Stomach smooth muscle (tissue), 2 donors: Measurements from ENCODE around the gene VAMP4.
A peak's percentile ranks its signal among the peaks of the same experiment; 100 is the strongest.
"Not testable (repeated sequence)": the region's sequence is repeated elsewhere in the genome, so short reads cannot be mapped to it uniquely, and the experiment has no call there.

Experiments used
- H3K27ac ChIP-seq: one replicate; pipeline ENCODE4 v1.7.0; 2013; ENCODE audit warnings: mild to moderate bottlenecking, low read length, inconsistent platforms
- H3K27me3 ChIP-seq, 2 donors: one replicate each; pipeline ENCODE4 v1.7.0; 2013; ENCODE audit warnings: low read length in 2 of 2; ENCODE audit not compliant: insufficient read depth in 2 of 2, control insufficient read depth in 1 of 2
- H3K36me3 ChIP-seq, 2 donors: one replicate each; pipeline ENCODE4 v1.7.0; 2013; ENCODE audit warnings: low read length in 2 of 2; ENCODE audit not compliant: control insufficient read depth in 2 of 2, insufficient read depth in 2 of 2
- H3K4me1 ChIP-seq: one replicate; pipeline ENCODE4 v1.7.0; 2013; ENCODE audit warnings: low read length; ENCODE audit not compliant: control insufficient read depth, insufficient read depth
- H3K4me3 ChIP-seq, 2 donors: one replicate each; pipeline ENCODE4 v1.7.0; 2013; ENCODE audit warnings: low read length in 2 of 2
- H3K9ac ChIP-seq, 2 donors: one replicate each; pipeline ENCODE4 v1.7.0; 2013; ENCODE audit warnings: low read length in 2 of 2, mild to moderate bottlenecking in 1 of 2
- H3K9me3 ChIP-seq, 2 donors: one replicate each; pipeline ENCODE4 v1.7.0; 2013; ENCODE audit warnings: low read length in 2 of 2; ENCODE audit not compliant: control insufficient read depth in 2 of 2
- donor health status: healthy.
- donor health status: Pancreatic carcinoma.

The VAMP4 gene

DNA sequence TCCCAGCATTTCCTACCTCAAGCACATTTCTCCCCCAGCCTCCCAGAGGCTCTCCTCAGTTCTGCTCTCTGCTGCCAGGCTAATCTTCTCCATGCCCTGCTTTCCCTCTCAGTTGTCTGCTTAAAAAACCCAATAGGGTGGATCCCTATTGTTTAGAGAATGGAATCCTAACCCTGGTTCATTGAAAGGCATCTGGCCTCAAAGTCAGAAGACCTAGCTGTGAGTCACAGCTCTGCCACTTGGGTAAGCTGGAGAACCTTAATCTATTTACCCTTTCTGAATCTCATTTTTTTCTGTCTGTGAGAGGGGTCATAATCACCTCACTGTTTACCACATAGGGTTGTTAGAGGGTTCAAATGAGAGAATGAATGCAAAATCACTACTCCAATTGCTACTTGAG lies 76.9 kb downstream of the VAMP4 start:
- H3K36me3 ChIP-seq: no peaks in the 10 kb centered on the region
- H3K9me3 ChIP-seq: no peaks in the 10 kb centered on the region
- peak overlapping the region; percentile 70 for H3K27ac ChIP-seq
- no peaks in the 10 kb centered on the region for H3K27me3 ChIP-seq
- H3K9ac ChIP-seq: no peak overlapping the region
- H3K4me3 ChIP-seq: no peak overlapping the region
- H3K4me1 ChIP-seq: peaks cover 22% of the 10 kb centered on the region

DNA sequence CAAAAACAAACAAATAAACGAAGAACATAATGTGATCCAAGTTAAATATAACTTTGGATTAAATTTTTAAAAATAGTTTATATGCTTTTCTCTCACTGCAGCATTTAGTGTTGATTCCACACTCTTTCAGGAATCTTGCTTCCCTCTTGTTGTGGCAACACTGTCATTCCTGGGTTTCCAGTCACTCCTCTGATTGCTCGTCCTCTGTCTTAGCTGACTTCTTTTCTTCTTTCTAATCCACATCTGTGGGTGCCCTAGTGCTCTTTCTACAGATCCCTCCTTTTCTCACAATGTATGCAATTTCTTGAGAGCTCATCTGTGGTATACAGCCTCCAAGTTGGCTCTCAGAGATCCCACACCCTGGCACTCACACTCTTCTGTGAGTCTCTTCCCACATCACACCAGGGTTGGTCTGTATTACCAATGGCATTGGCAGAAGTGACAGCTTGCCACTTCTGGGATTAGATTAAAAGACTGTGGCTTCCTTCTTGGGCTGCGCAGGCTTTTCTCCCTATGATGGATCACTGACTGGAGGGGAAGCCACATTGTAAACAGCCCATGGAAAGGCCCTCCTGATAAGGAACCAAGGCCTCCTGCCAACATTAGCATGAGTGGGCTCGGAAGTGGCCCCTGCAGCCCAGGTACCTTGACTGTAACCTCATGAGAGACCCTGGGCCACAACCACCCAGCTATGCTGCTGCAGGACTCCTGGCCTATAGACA lies 77.8 kb downstream of the VAMP4 start:
- Histone ChIP-seq H3K27ac (peak overlapping the region; percentile 70), H3K4me3 (peak overlapping the region in 1 of 2 donors; percentile 15), H3K9me3 (no peaks in the 10 kb centered on the region), H3K36me3 (no peaks in the 10 kb centered on the region), H3K27me3 (no peaks in the 10 kb centered on the region), H3K4me1 (peaks cover 22% of the 10 kb centered on the region), H3K9ac (peak overlapping the region in 1 of 2 donors; percentile 29)

DNA sequence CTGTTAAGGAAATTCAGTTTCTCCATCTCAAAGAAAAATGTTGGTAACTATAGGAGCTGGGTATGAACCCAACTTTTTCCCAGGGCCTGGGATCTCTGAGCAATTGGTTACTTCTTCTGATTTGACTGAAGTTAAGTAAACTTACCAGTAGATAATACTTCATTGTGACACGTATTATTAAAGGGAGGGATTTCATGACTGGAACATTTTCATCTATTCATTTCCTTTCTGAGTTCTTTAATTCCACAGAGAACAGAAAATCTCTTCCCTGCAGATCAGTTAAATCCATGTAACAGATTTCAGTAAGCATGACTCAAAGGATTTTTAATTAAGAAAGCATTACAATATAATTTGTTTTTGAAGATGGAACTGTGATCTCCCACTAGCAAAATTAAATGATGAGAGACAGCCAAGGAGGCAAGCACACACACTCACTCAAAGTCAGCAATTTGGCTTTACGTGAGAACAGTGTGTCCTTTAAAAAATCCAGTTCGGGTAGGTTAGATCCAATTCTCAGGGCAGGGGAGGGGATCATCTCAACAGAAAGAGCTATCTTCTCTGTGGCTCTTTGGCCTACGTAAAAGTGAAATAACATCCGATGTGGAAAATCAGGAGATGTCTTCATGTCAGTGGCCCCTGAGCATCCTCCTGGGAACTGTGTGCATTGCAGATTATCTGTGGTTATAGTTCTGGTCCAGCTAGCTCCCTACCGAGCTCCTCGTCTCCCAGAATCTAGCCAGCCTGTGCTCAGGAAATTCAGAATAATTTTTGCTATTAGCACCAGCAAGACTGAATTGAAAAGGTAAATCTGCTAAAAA lies 78.6 kb downstream of the VAMP4 start:
- Histone ChIP-seq H3K36me3 (no peaks in the 10 kb centered on the region), H3K9ac (no peak overlapping the region), H3K4me1 (peaks cover 22% of the 10 kb centered on the region), H3K27me3 (no peaks in the 10 kb centered on the region), H3K9me3 (no peaks in the 10 kb centered on the region), H3K4me3 (no peak overlapping the region), H3K27ac (peak overlapping the region; percentile 70)

DNA sequence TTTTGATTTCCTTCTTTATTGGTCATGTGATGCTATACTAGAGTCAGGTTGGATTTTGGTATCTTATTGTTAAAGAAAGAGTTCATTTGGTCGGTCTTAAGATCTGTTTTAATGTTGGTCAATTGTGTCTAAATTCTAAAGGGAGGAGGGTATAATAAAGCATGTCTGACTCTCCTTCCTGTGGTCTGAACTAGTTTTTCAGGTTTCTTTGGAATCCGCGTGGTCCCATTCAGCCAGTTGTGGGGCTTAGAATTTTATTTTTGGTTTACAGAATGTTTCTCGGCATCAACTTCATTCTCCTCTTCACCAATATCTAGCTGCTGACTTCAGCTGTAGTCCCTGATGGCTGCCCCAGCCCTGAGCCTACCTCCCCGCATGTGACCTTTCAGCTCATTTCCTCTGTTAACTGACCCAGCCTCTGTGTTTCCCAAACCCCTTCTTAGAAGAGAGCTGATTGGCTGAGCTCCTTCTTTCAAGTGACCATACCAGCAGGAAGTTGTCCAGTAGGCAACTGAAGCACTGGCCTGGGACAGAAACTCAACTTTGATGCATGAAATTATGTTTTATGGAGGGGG lies 80.7 kb downstream of the VAMP4 start:
- Histone ChIP-seq H3K9me3 (no peaks in the 10 kb centered on the region), H3K4me3 (no peak overlapping the region), H3K27ac (no peak overlapping the region), H3K36me3 (no peaks in the 10 kb centered on the region), H3K27me3 (no peaks in the 10 kb centered on the region), H3K9ac (no peak overlapping the region), H3K4me1 (peaks cover 23% of the 10 kb centered on the region)

DNA sequence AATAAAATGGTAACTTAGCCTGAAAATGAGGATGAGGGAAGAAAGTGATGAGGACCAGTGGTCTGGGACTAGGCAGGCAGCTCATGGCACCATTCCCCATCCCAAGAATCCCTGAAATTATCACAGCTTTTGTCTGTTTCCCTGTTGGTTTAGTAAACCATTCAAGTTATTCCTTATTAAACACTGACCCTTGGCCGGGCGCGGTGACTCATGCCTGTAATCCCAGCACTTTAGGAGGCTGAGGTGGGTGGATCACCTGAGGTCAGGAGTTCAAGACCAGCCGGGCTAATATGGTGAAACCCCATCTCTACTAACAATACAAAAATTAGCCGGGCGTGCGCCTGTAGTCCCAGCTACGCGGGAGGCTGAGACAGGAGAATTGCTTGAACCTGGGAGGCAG lies 85.7 kb downstream of the VAMP4 start:
- peaks cover 41% of the 10 kb centered on the region for H3K4me1 ChIP-seq
- peak overlapping the region; percentile 90 for H3K27ac ChIP-seq
- not testable (repeated sequence) for H3K36me3 ChIP-seq, H3K9ac ChIP-seq, H3K9me3 ChIP-seq, H3K27me3 ChIP-seq, H3K4me3 ChIP-seq

DNA sequence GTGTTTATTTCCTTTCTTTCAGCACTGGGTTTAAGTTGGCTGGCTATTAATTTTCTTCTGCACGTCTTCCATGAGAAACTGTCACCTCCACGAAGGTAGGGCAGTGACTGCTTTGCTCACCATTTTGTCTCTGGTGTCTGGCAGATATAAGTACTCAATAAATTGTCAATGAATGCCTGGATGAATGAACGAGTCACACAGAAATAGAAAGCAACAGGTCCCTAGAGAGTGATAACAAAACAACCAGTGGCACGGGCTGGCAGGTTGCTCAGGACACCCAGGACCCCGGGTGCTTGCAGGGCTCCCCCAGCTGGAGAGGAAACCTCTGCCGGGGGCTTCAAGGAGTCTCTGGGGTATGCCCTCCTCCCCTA lies 86.1 kb downstream of the VAMP4 start:
- H3K27ac ChIP-seq: peak overlapping the region; percentile 90
- H3K9me3 ChIP-seq: no peaks in the 10 kb centered on the region
- H3K9ac ChIP-seq: no peak overlapping the region
- peak overlapping the region in 1 of 2 donors; percentile 54 for H3K4me3 ChIP-seq
- H3K36me3 ChIP-seq: no peaks in the 10 kb centered on the region
- no peaks in the 10 kb centered on the region for H3K27me3 ChIP-seq
- peaks cover 44% of the 10 kb centered on the region for H3K4me1 ChIP-seq

DNA sequence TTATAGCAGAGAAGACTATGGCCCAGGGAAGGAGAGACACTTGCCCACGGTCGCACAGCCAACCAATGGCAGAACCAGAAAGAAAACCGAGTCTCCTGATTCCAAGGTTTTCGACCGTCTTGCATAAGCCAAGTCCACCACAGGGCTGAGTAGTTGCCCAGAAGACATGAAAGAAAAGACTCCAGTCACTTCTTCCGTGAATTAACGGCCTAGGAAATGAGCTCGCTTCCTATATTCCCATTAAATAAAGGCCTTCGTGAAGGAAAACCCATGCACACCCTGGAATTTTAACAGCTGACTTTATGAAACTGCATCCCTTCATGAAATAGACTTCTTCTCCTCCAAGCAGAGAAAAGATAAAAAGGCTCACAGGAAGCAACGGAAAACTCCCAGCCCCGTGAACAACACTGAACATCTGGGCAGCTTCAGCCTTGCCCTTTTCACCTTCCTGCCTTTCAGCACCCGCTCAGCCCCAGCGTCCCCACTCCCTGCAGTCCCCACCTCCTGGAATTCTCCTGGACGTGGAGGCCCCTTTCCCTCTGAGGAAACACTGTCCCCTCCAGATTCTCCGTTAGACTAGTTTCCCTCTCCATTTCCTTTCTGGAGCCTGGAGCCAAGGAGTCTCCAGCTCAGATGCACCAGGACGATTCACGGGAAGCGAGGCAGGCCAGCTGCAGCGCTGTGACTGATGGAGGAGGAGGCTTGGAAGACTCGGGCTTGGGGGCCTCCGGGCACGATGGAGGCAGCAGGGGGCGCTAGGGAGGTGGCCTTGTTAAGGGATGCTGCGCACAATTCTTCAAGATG lies 86.7 kb downstream of the VAMP4 start:
- H3K4me3 ChIP-seq: peak overlapping the region; percentile 11 to 54
- H3K27ac ChIP-seq: peak overlapping the region; percentile 90
- no peaks in the 10 kb centered on the region for H3K9me3 ChIP-seq
- peak overlapping the region; percentile 7 to 55 for H3K9ac ChIP-seq
- no peaks in the 10 kb centered on the region for H3K36me3 ChIP-seq
- no peaks in the 10 kb centered on the region for H3K27me3 ChIP-seq
- H3K4me1 ChIP-seq: peaks cover 45% of the 10 kb centered on the region

DNA sequence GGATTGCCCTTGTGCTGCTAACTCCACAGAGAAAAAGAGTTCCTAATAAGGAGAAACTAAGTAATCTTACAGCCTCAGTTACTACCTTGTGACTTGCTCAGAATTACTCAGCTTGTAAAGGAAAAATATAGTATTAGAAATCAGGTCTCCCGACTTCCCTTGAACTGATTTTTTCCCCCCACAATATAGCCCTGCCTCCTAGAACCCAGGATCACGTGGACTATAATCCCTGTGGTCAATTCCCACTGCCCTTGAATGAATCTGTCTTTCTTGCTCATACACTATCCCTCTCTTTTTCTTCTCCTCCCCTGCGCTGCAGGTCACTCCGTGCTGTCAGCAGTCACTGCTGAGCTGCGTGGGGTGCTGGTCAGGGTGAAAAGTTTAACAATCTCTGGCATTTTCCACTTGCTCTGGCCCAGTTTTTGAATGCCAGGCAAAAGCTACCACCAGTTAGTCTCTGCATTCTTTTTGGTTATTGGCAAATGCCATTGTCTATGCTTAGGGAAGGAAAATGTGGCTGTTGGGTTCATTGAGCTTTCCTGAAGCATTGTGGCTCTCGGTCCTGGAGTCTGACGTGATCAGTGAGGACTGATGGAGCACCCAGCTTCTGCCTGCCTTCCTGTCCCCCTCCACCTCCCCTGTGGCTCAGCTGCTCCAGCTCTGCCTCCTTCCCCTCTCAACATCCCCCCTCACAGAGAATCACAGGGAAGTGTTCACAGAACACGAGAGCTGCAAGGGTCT lies 87.5 kb downstream of the VAMP4 start:
- Histone ChIP-seq H3K27me3 (no peaks in the 10 kb centered on the region), H3K27ac (peak overlapping the region; percentile 90), H3K4me3 (peak overlapping the region; percentile 11 to 54), H3K9me3 (no peaks in the 10 kb centered on the region), H3K36me3 (no peaks in the 10 kb centered on the region), H3K4me1 (peaks cover 46% of the 10 kb centered on the region), H3K9ac (peak overlapping the region; percentile 7 to 47)

DNA sequence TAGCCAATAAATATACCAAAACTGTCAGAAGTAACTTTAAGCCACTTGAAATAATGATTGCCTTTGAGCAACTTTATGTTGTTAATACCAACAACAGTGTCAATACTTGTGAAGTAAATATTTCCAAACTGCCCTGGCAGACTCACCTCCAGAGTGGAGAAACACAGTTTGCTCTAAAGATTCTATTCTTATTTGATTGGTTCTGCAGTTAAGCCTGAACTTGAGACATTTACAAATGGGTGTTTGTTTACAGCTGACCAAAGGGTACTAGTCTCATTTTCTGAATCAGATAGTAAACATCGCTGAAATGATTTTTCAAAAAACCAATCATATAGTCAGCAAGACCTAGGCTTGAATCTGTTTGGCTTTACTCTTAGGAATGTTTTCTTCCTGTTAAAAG lies 88.1 kb downstream of the VAMP4 start:
- H3K27ac ChIP-seq: peak overlapping the region; percentile 90
- peak overlapping the region in 1 of 2 donors; percentile 47 for H3K9ac ChIP-seq
- no peaks in the 10 kb centered on the region for H3K36me3 ChIP-seq
- no peak overlapping the region for H3K4me3 ChIP-seq
- no peaks in the 10 kb centered on the region for H3K27me3 ChIP-seq
- H3K9me3 ChIP-seq: no peaks in the 10 kb centered on the region
- H3K4me1 ChIP-seq: peaks cover 46% of the 10 kb centered on the region
